IPS DF 19.7 (cell line): Measurements from ENCODE around the gene DMRT1.

Source experiments
- DNase-seq: peaks from one replicate; pipeline ENCODE4 v3.0.0-alpha.2; 2013; ENCODE audit warnings: low read depth, low spot score

Gene DMRT1

DNA sequence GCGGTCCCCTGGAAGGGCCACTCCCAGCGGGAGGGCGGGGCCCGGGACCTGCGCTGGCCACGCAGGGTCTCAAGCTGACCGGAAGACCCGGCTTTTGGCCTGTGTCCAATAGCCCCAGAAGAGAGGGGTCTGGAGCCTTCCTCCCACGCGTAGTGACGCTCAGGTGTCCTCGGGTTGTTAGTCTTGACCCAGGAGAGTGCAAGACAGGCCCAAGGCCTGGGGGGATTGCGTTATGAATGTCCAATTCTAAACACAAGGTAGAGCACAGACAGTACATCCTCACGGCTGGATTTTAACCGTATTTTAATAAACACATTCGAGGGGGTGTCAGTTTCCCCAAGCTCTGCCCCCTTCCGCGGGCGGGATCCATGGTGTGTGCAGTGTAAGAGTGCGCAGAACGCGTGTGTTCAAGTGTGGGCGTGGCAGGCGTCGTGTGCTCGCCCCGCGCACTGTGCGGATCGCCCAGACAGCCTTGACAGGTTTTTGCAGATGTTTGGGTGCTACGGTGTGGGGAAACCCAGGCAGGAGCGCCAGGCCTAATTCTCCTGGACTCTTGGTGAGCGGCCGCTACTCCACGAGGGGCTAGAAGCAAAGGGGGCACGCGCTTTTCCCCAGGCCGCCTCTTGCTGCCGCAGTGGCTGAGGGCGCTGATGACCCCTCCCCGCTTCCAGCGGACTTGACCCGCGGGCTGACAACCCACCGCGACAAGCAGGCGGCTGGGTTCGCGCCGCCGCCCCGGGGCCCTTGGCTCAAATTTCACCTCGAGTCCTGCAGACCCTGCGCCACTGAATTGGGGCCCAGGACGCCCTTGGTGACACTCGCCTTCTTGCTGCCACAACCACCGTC, 128.9 kb downstream of the DMRT1 start:
- no peak for DNase-seq

DNA sequence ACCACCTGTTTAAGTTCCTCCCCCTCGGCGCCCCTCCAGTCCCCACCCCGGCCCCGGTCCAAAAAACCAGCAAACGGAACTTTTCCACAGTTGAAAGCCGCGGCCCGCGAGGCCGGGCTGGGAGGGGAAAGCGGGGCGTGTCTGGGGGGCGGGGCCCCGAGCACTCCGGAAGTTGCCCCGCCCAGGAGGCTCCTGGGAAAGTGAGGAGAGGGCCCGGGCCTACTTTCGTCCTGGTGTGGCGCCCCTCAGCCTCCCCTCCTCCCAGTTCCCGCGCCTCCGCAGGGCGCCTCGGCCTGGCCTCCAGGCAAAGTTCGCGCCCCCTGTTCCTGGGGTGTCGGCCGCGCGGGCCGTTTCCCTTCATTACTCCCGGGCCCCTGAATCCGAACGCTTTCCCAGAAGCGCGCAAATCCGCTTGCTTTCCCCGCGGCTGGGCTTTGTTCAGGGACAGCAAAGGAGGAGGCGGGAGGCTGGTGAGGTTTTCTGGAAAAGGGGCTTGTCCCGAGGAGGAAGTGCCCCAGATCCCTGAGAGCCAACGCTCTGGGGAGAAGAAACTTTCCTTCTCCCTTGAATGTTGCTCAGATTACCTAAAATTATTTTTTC, 130.5 kb downstream of the DMRT1 start:
- DNase-seq, result no peak

DNA sequence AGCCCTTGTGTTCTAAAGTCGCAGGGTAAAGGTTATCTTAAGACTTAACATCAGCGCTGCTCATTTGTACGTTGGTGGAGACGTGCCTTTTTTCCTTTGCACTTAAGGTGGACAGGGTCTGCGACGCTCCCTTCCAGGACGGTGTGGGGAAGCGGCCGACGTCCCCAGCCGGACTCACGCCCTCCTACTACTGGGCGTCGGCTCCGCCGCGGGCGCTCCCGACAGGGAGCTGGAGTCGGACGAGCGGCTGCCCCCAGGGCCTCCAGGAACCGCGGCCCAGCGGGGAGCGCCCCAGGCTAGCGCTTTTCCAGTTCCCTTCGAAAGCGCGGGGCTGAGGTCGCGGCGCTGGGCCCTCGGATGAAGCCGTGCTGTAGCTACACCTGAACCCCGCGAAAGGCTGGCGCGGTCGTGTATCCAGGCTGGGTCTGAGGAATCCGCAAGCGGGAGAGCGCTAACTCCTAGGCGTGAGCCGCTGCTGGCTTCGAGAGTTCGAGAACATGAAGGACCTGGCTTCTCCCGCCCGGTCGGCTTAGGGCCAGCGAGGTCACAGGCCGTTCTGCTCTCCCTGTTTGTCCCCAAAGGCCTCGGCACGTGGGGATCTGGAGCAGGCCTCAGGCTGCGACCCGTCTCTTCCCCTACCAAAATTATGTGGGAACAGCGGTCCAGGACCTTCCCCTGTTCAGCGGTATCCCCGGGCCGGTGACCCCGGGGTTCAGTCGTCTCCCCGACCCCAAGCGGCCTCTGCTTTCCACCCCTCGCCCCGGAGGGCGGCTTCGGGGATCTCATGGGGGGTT, 131.2 kb downstream of the DMRT1 start:
- no peak for DNase-seq

- DNase-seq, result no peak
Measured at GRCh38 chr9:973295-973834, 131.9 kb downstream of the DMRT1 start.

- no peak for DNase-seq
Measured at GRCh38 chr9:974031-974995, 132.8 kb downstream of the DMRT1 start.

DNA sequence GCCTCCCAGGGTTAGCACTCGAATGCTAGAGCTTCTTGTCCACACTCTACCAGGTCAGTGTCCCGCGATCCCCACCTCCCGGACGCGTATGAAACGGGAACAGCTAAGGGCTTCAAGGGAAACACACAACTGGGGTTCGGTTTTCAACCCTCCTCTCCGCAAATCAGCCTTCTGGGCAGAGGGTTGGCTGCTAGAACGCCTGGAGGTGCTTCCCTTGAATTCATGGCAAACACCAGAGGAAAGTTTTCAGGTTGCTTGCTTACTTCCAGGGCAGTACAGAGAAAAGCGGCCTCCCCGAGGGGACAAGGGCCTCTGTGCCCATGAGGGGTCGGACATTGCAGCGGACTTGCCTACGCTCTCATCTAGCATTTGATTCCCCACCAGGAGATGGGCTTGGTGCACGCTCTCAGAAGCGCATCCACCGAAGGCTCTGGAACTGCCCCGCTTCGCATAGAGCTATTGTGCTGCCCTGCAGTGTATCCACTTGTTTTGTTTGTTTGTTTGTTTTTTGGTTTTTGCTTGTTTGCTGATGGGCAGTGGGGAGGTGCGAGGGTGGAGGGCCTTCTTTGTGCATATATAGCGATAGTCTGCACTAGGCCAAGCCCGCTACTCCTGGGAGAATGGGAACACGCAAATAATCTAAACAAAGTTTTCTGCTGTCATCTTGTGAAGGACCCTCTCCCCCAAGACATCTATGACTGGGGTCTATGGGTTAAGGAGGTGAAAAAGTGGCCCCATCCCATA, 133.7 kb downstream of the DMRT1 start:
- DNase-seq, result no peak

- no peak for DNase-seq
Measured at GRCh38 chr9:975740-976257, 134.3 kb downstream of the DMRT1 start.

DNA sequence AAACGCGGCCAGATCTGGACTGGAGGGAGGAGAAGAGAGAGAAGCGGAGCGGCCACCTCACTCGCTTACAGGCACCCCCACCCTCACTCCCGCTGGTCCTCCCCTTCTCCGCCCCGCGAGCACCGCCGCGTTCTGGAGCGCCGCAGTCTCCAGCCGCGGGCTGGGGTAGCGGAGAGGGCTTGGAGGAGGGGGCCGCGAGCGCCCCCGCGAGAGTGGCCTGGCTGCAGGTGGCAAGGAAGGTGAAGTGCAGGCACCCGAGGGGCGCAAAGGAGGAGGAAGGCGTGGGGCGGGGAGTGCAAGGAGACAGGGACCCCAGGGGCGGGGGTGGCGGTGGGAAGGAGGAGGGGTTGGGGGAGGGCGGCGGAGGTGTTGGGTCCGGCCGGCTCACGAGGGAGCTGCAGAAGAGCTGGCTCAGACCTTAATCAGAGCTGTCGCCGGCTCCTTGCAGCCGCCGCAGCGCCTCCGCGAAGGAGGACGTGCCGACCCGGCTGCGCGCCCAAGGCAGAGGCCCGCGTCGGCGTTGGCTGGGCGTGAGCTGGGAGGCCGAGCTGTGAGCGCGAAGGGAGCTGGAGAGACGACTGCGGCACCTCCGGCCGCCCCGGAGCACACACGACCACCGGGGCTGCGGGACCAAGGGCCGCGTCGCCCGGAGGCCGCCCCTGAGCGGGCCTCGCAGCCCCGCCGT, 134.9 kb downstream of the DMRT1 start, which contains the start of gene DMRT3:
TSS of gene DMRT3 (plus strand) at position 398 of the 685 bp plus-strand sequence. CDS start 347 bp downstream, outside the sequence.
- DNase-seq, result no peak

- DNase-seq, result no peak
Measured at GRCh38 chr9:976943-977837, 135.7 kb downstream of the DMRT1 start.

- DNase-seq, result no peak
Measured at GRCh38 chr9:977838-978830, 136.6 kb downstream of the DMRT1 start.

- DNase-seq, result no peak
Measured at GRCh38 chr9:979983-980382, 138.5 kb downstream of the DMRT1 start.

DNA sequence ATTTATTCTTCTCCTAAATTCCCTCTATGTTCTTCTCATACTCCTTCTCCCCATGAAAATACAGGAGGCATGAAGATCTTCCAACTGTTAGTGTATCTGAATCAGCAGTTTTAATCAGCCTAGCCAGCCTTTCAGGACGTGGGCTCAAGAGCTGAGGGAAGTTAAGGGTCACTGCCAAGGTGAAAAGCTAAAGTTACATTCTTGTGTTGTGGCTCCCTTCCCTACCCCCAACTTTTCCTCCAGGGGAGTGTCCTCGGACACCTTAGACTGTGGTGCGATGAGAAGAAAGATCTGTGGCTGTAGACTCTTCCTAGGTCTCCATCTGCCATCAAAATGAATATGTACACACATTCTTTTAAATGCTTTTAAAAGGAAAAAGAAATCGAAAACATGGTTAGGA, 139.1 kb downstream of the DMRT1 start:
- DNase-seq, result no peak

- DNase-seq, result no peak
Measured at GRCh38 chr9:981491-981898, 140.0 kb downstream of the DMRT1 start.

GRCh38 chr9:982394-983230, 141.1 kb downstream of the DMRT1 start:
- DNase-seq, result no peak

DNA sequence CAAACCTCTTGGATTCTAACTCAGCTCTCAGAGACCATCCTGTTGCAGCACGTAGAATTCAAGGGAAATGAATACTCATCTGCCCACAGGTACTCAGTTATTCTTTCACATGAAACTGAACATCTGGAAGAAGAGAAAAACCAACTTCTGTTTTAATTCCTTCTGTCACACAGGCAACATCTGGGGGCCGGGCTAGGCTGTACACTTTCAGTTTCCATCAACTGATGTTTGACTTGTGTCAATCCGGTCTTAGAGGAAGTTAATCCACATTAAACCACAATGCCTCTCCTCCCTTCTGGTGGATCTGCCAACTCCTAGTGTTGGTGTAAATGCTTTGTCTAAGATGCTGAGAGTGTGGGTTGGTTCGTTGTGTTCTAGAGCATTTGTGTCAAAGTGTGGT, 152.5 kb downstream of the DMRT1 start:
- DNase-seq, result no peak

- DNase-seq, result no peak
Measured at GRCh38 chr9:995192-995591, 153.7 kb downstream of the DMRT1 start.
